ENCODE measurements around the gene IRF8.

Gene IRF8

DNA sequence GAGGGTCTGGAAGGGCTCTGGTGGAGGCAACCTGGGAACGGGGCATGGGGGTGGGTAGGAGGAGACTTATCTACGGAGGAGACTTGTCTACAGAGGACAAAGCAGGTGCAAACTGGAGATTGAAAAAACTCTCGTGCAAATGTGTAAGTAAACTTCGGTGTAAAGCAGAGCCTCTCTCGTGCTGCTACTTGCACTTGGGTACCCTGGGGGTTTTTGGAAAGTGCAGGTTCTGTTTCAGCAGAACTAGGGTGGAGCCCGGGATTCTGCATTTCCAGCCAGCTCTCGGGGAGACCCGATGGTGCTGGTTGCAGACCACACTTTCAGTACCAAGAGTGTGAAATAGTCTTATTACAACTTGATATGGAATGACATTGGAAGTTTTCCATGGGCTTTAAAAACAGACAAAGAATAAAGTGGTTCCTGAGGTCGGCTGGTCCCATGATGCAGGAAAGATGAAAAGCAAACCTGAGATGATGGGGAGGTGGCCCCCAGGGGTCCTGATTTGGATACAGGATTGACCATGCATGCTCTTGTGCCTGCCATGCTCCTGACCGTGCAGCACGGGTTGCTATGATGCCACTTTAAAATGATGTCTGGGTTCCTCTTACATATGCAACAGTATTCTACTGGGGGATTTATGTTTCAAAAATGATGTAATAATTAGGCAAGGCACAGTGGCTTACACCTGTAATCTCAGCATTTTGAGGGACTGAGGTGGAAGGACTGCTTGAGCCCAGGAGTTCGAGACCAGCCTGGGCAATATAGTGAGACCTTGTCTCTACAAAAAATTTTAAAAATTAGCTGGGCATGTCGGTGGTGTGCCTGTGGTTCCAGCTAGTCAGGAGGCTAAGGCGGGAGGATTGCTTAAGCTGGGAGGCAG is 69.3 kb downstream of the IRF8 start:
- TF ChIP-seq, protein P1, sequence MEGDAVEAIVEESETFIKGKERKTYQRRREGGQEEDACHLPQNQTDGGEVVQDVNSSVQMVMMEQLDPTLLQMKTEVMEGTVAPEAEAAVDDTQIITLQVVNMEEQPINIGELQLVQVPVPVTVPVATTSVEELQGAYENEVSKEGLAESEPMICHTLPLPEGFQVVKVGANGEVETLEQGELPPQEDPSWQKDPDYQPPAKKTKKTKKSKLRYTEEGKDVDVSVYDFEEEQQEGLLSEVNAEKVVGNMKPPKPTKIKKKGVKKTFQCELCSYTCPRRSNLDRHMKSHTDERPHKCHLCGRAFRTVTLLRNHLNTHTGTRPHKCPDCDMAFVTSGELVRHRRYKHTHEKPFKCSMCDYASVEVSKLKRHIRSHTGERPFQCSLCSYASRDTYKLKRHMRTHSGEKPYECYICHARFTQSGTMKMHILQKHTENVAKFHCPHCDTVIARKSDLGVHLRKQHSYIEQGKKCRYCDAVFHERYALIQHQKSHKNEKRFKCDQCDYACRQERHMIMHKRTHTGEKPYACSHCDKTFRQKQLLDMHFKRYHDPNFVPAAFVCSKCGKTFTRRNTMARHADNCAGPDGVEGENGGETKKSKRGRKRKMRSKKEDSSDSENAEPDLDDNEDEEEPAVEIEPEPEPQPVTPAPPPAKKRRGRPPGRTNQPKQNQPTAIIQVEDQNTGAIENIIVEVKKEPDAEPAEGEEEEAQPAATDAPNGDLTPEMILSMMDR (IDR thresholded peaks at IDR 0.05): no peak
- Histone ChIP-seq H3K27ac (no peak overlapping the region), H3K9ac (no peak overlapping the region), H3K9me3 (ENCODE audit: control insufficient read depth, low read length) (no peaks in the 10 kb centered on the region), H3K4me3 (ENCODE audit: low read depth, low read length) (no peak overlapping the region), H3K36me3 (ENCODE audit: control insufficient read depth, insufficient read depth, low read length) (no peaks in the 10 kb centered on the region), H3K27me3 (ENCODE audit: control insufficient read depth, insufficient read depth, low read length) (no peaks in the 10 kb centered on the region), H3K4me1 (no peaks in the 10 kb centered on the region), H2AFZ (no peak overlapping the region), H3K79me2 (no peaks in the 10 kb centered on the region), H3K4me2 (ENCODE audit: low read length) (no peak overlapping the region)

DNA sequence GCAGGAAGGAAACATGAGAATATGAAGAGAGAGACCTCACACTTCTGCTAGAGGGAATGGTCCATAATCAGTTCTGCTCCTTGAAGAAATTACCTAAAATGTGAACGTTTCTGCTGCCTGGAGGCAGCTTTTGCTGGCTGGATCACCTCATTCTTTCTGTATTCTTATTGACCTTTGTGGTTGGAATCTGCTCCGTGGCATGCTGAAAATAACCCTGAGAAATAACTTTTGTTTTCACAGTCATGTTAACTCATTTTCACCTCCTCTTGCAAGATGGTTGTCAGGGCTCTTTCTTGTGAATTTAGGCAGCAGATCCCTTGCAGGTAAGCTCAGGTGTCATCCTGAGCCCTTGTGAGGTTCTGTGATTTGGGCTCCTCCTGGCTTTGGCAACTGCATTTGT is 70.2 kb downstream of the IRF8 start:
- Histone ChIP-seq H3K79me2 (no peaks in the 10 kb centered on the region), H3K27me3 (ENCODE audit: control insufficient read depth, insufficient read depth, low read length) (no peaks in the 10 kb centered on the region), H3K4me1 (no peaks in the 10 kb centered on the region), H3K4me3 (ENCODE audit: low read depth, low read length) (no peak overlapping the region), H3K9ac (no peak overlapping the region), H3K27ac (no peak overlapping the region), H2AFZ (no peak overlapping the region), H3K9me3 (ENCODE audit: control insufficient read depth, low read length) (no peaks in the 10 kb centered on the region), H3K4me2 (ENCODE audit: low read length) (no peak overlapping the region), H3K36me3 (ENCODE audit: control insufficient read depth, insufficient read depth, low read length) (no peaks in the 10 kb centered on the region)
- TF ChIP-seq, protein P1 (IDR thresholded peaks at IDR 0.05): no peak

DNA sequence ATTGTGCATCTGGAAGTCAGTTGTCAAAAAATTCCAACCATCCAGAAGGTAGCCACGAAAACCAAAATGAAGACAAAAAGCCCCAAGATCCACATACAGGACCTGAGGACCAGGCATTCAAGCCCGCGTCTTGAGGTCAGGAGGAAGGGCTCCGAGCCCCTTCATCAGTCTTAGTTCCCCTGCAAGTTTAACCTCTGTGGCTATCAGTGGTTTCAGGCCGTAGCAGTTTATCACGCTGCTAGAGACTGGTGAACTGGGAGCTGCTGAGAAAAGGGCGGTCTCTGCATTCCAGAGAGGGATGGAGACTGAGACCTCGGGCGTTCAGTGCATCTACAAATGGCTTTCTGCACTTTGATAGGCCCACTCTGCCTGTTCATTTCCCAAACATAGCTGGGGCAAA is 70.6 kb downstream of the IRF8 start:
- no peak overlapping the region for H3K4me2 ChIP-seq (ENCODE audit: low read length)
- H3K27ac ChIP-seq: no peak overlapping the region
- H3K4me1 ChIP-seq: no peaks in the 10 kb centered on the region
- no peaks in the 10 kb centered on the region for H3K79me2 ChIP-seq
- TF ChIP-seq, protein P1 (IDR thresholded peaks at IDR 0.05): no peak
- H2AFZ ChIP-seq: no peak overlapping the region
- H3K36me3 ChIP-seq (ENCODE audit: control insufficient read depth, insufficient read depth, low read length): no peaks in the 10 kb centered on the region
- H3K4me3 ChIP-seq (ENCODE audit: low read depth, low read length): no peak overlapping the region
- no peak overlapping the region for H3K9ac ChIP-seq
- no peaks in the 10 kb centered on the region for H3K27me3 ChIP-seq (ENCODE audit: control insufficient read depth, insufficient read depth, low read length)
- H3K9me3 ChIP-seq (ENCODE audit: control insufficient read depth, low read length): no peaks in the 10 kb centered on the region

DNA sequence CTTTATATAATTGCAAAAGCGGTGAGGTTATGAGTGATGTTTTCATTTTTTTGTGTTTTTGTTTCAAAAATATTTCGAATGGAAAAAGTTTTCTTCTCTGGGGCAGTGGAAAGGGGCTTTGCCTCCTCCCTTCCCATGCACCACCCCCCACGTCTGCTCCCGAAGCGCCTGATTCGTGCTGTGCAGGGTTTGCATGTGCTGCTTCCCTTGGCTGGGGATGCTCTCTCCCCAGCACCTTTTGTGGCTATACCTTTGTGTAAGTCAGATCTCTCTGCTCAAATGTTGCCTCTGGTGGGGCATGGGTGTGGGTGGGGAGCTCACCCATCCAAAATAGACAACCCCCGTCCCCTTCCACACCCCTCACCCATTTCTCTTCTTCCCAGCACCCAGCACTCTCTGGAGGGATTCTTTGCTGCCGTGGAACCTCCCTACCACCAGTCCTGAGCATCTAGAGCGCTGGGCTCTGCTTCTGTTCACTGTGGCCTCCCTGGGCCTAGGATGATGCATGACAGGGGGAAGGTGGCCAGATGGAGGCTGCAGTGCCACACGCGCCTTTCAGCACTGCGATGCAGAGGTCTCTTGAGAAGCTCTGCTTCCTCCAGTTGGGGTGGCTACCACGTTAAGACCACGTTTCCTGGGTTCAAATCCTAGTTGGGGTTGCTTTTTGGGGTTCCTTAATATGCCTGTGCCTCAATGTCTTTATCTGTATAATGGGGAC is 71.2 kb downstream of the IRF8 start:
- TF ChIP-seq, protein P1 (IDR thresholded peaks at IDR 0.05): no peak
- Histone ChIP-seq H3K4me3 (ENCODE audit: low read depth, low read length) (no peak overlapping the region), H3K36me3 (ENCODE audit: control insufficient read depth, insufficient read depth, low read length) (no peaks in the 10 kb centered on the region), H3K79me2 (no peaks in the 10 kb centered on the region), H3K27ac (no peak overlapping the region), H3K4me1 (no peaks in the 10 kb centered on the region), H3K27me3 (ENCODE audit: control insufficient read depth, insufficient read depth, low read length) (no peaks in the 10 kb centered on the region), H3K9ac (no peak overlapping the region), H3K9me3 (ENCODE audit: control insufficient read depth, low read length) (no peaks in the 10 kb centered on the region), H3K4me2 (ENCODE audit: low read length) (no peak overlapping the region), H2AFZ (no peak overlapping the region)

All from parathyroid adenoma (tissue), 2 donors.